ENCODE results near the gene AURKB. TPM values are rescaled to one million over a fixed set of nuclear protein-coding genes. Genes with fewer than 3 reads are reported as not detected.

AURKB gene
- total RNA-seq, 1 donor from 2014 or later = 153 TPM

DNA sequence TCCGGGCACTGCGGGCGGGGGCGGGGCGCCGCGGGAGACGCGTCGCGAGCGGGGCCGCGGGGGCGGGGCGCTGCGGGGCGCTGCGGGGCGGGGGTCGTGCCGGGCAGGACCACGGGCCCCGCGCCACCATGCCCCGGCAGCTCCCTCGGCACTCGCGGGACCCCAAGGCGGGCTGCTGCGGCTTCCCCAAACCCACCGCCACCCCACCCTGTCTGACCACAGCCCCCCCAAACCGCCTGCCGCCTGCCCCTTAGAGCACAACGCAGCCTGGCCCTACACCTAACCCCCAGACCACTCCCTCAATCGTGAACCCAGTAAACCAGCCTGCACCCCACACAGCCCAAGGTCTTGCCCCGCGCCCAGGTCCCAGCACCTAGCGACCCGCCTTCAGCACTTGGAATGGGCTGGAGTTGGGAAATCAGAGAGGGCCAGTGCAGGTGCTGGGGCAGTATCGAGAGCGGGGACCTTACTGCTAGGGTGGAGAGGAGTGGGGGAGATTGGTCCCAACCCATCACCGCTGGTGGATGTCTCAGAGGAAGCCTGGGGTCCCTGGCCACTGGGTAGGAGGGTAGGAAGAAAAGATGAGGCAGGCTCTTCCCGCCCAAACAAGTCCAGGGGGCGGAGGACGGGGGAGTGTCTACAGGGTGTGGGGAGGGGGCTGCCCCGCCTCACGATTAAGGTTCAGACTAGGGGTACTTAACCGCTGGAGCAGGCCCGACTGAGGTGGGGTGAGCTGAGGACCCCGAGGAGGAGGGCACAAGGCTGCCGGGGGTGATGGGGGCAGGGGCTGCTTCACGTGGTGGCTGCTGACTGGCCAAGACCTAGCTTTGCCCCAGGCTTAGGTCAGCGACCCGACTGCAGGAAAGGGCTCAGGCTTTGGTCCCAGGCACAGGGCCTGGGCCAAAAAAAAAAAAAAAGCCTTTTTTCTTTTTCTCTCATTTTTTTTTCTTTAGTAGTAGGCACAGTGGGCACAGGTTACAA, 47.1 kb downstream of the AURKB start:
- intact Hi-C loops (cut with micrococcal nuclease) = no loop called here

GRCh38 chr17:8162233-8162996, 48.0 kb downstream of the AURKB start, which contains the start of gene VAMP2:
Gene VAMP2 (minus strand): TSS chr17:8162948. CDS start chr17:8162879, 69 bp downstream.
- intact Hi-C loops (cut with micrococcal nuclease) = no loop called here

DNA sequence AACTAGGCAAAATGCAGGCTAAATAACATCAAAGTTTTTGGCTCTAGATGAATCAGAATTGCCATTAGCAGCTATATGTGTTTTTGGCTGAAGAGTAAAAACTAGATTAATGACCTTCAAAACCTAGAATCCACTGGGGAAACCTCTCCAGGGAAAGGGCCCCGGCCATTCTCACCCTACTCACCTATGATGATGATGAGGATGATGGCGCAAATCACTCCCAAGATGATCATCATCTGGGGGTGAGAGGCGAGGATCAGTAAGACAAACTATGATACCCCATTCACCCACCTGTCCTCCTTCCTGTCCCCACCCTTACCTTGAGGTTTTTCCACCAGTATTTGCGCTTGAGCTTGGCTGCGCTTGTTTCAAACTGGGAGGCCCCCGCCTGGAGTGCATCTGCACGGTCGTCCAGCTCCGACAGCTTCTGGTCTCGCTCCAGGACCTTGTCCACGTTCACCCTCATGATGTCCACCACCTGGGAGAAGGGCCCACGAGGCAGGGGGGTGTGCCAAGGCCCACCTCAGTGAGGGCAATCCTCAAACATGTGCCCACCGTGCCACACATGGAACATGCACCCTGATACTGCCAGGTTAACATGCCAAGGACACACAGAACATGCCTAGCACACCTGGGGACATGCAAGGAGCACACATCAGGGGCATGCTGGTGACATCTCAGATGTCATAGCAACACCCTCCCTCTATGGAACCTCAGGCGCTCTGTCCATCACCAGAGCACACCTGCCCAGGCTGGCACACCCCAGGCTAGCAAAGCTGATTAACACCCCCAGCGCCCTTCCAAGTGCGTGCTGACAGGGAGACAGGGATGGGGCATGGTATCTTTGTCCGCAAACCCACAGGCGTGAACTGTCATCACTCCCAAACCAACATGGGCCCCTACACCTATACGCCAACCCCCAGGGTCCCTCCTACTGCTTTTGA, 48.8 kb downstream of the AURKB start:
- intact Hi-C loops (cut with micrococcal nuclease) = no loop called here

- intact Hi-C loops (cut with micrococcal nuclease) = no loop called here
Observed at GRCh38 chr17:8160741-8161221, 49.6 kb downstream of the AURKB start.

GRCh38 chr17:8160224-8160577, 50.2 kb downstream of the AURKB start:
- intact Hi-C loops (cut with micrococcal nuclease) = no loop called here

DNA sequence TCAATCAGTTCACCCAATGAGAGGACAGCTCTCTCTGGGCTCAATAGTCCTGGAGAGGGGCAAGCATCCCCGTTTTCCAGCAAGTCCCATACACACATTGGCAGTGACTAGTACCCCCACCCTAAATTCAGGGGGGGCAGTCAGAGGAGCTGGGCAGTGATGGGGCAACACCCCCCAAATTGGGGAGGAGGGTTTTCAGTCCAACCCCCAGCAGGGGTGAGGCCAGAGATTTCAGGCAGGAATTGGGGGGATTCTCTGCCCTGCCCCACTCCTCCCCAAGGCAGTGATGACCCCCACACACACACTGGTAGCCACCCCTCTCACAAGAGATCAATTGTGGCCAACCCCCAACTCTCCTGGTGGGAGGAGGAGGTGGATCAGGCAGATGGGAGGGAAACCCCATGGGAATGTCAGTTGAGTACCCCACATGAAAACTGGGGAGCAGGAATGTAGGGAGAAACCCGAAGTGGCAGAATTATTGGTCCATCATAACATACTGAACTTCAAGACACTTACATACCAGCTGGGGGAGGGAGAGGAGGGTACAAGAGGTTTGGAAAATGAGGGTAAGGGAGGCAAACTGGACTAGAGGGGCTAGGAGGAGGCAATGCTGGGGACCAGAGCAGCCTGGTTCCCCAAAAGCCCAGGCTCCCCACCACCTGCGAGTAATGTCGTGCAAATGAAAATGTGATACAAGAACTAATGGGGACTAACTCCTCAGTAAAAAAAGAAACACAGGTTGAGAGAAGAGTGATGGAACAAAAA, 50.7 kb downstream of the AURKB start:
- intact Hi-C loops (cut with micrococcal nuclease) = loop anchor here (10.0 kb wide), 2 partner anchors 275 to 925 kb away; partner anchors contain the start of genes CHD3, DVL2 and PHF23

- intact Hi-C loops (cut with micrococcal nuclease) = loop anchor here (10.0 kb wide), 2 partner anchors 274 to 924 kb away; partner anchors contain the start of genes CHD3, DVL2 and PHF23
Observed at GRCh38 chr17:8159032-8159400, 51.4 kb downstream of the AURKB start.

GRCh38 chr17:8158267-8159031, 51.9 kb downstream of the AURKB start:
- intact Hi-C loops (cut with micrococcal nuclease) = loop anchor here (10.0 kb wide), 2 partner anchors 274 to 924 kb away; partner anchors contain the start of genes CHD3, DVL2 and PHF23

- intact Hi-C loops (cut with micrococcal nuclease) = loop anchor here (1.0 to 10.0 kb wide), 10 partner anchors 16 to 922 kb away; partner anchors contain the start of genes CHD3, CTC1, DVL2 and PHF23
Observed at GRCh38 chr17:8156246-8156992, 54.0 kb downstream of the AURKB start.

DNA sequence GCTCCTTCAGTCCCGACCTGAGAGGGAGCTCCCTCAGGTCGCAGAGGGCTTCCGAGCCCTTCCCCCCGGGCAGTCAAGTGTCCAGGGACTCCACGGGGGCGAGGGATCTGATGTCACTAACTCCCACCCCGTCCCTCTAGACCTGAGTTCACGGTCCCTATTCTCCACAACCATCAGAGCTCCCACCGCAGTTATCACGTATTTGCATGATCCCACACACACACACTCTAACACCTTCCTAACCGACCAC, 54.5 kb downstream of the AURKB start:
- intact Hi-C loops (cut with micrococcal nuclease) = loop anchor here (1.0 to 10.0 kb wide), 10 partner anchors 17 to 921 kb away; partner anchors contain the start of genes CHD3, CTC1, DVL2 and PHF23

DNA sequence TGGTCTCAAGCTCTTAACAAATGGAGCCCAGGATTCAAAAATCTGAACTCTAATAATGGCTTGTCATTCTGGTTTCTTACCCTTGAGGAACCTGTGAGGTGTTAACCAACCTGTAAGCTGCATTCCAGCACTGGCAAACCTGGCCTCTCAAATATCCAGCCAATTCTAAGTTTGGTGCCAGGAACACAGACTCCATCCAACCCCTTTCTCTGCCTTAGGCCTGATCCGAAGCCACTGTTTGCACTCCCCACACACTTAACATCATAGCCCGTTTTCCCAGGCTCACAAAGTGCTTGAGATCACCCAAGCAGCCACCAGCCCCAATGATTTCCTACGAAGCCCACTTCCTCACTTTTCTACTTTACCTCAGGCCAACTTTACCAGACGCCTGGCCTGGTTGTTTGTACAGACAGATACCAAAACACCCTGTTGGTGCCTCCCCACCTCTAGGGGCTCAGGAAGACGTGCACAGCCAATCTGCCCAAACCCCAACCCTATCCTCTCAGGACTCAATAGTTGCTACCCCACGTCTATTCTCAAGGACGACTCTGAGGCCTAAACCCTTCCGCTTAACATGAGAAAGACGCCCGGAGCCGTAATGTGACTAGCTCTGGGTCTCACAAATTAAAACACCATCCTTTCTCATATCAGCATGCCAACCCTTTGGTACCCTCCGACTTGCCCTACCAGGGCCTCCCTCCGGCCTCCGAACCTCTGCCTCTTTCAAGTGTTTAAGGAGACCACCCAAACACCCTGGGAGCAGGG, 55.0 kb downstream of the AURKB start:
- intact Hi-C loops (cut with micrococcal nuclease) = loop anchor here (10.0 kb wide), 2 partner anchors 271 to 921 kb away; partner anchors contain the start of genes CHD3, DVL2 and PHF23

Other genes with a start within 250 kb of the AURKB start
- gene GUCY2D, start 208.0 kb downstream of the AURKB start, total RNA-seq = 0.05 TPM in 1 of 2 replicates, not detected in the other
- gene ALOX15B, start 171.5 kb downstream of the AURKB start, total RNA-seq = not detected in 2 replicates
- not detected in 2 replicates for gene ALOX12B, start 122.9 kb downstream of the AURKB start, total RNA-seq
- gene ALOXE3, start 92.1 kb downstream of the AURKB start, total RNA-seq = not detected in 2 replicates
- gene HES7, start 86.5 kb downstream of the AURKB start, total RNA-seq = 0.55 and 0.61 TPM in 2 replicates
- gene PER1, start 58.2 kb downstream of the AURKB start, total RNA-seq = 20.4 and 26.4 TPM in 2 replicates
- gene VAMP2, start 47.6 kb downstream of the AURKB start, total RNA-seq = 64.6 and 67.0 TPM in 2 replicates
- 26.1 and 26.4 TPM in 2 replicates for gene TMEM107, start 34.2 kb downstream of the AURKB start, total RNA-seq
- gene BORCS6, start 20.4 kb downstream of the AURKB start, total RNA-seq = 11.5 and 11.6 TPM in 2 replicates
- gene CTC1, start 37.5 kb upstream of the AURKB start, total RNA-seq = 90.7 and 97.9 TPM in 2 replicates
- 91.7 and 100 TPM in 2 replicates for gene PFAS, start 38.7 kb upstream of the AURKB start, total RNA-seq
- gene RANGRF, start 78.1 kb upstream of the AURKB start, total RNA-seq = 63.0 and 63.4 TPM in 2 replicates
- 16.3 and 17.2 TPM in 2 replicates for gene SLC25A35, start 84.8 kb upstream of the AURKB start, total RNA-seq
- 0.05 and 0.61 TPM in 2 replicates for gene ARHGEF15, start 99.7 kb upstream of the AURKB start, total RNA-seq
- gene ODF4, start 129.3 kb upstream of the AURKB start, total RNA-seq = not detected in 2 replicates
- gene RPL26, start 172.6 kb upstream of the AURKB start, total RNA-seq = 2,155 and 2,200 TPM in 2 replicates
- gene RNF222, start 187.3 kb upstream of the AURKB start, total RNA-seq = 0.05 TPM in 1 of 2 replicates, not detected in the other
- 63.7 and 65.2 TPM in 2 replicates for gene NDEL1, start 225.3 kb upstream of the AURKB start, total RNA-seq

Measured in T-helper 2 cell treated with Interferon-gamma antibody and Interleukin-4, amounts not matched to agents 100 ng/mL and 5 ng/mL, for 36 hours (primary cell).